Neuronal stem cell (in vitro differentiated cells): ENCODE measurements around the gene SEMA3E.

Experiments
- DNase-seq: peaks from one replicate; pipeline ENCODE4 v3.0.0-alpha.2; 2013; ENCODE audit warnings: low spot score
- H2AFZ ChIP-seq: one replicate; pipeline ENCODE4 v1.6.1; 2013; ENCODE audit warnings: mild to moderate bottlenecking, low read length, inconsistent platforms
- H2AK5ac ChIP-seq: 2 replicates; pipeline ENCODE4 v1.6.1; 2013; ENCODE audit warnings: low read depth, mild to moderate bottlenecking, inconsistent platforms, low read length, moderate library complexity, mixed read lengths
- H2BK120ac ChIP-seq: 2 replicates; pipeline ENCODE4 v1.6.1; 2013; ENCODE audit warnings: low read depth, mild to moderate bottlenecking, inconsistent platforms, low read length, moderate library complexity, mixed read lengths
- H2BK12ac ChIP-seq: one replicate; pipeline ENCODE4 v1.6.1; 2013; ENCODE audit warnings: low read length, inconsistent platforms
- H2BK15ac ChIP-seq: 2 replicates; pipeline ENCODE4 v1.6.1; 2013; ENCODE audit warnings: mild to moderate bottlenecking, low read length, inconsistent platforms, mixed read lengths
- H2BK5ac ChIP-seq: one replicate; pipeline ENCODE4 v1.6.1; 2013; ENCODE audit warnings: inconsistent platforms, mild to moderate bottlenecking, low read length, moderate library complexity
- H3K14ac ChIP-seq: one replicate; pipeline ENCODE4 v1.6.1; 2013; ENCODE audit warnings: low read length, inconsistent platforms
- H3K18ac ChIP-seq: 2 replicates; pipeline ENCODE4 v1.6.1; 2013; ENCODE audit warnings: low read length, inconsistent platforms
- H3K23ac ChIP-seq: 2 replicates; pipeline ENCODE4 v1.6.1; 2013; ENCODE audit warnings: low read depth, mild to moderate bottlenecking, mixed read lengths, low read length, inconsistent platforms; ENCODE audit not compliant: poor library complexity
- H3K27ac ChIP-seq: replicated peaks from 3 replicates; pipeline ENCODE4 v1.5.1; 2013; ENCODE audit warnings: low read length, inconsistent platforms
- H3K27me3 ChIP-seq, 3 experiments: 2 replicates each; pipeline ENCODE4 v1.6.1; 2013; ENCODE audit warnings: low read length in 3 of 3, mild to moderate bottlenecking in 2 of 3, inconsistent platforms in 1 of 3, low read depth in 1 of 3, mixed read lengths in 1 of 3, moderate library complexity in 1 of 3; ENCODE audit not compliant: control insufficient read depth in 3 of 3, insufficient read depth in 3 of 3
- H3K36me3 ChIP-seq, 2 donors: replicated peaks in 1 of 2; 2 replicates each; pipeline ENCODE4 v1.6.1; 2013; ENCODE audit warnings: low read length in 2 of 2; ENCODE audit not compliant: control insufficient read depth in 2 of 2, insufficient read depth in 2 of 2
- H3K4ac ChIP-seq: 2 replicates; pipeline ENCODE4 v1.6.1; 2013; ENCODE audit warnings: inconsistent platforms, mild to moderate bottlenecking, low read length, moderate library complexity
- H3K4me1 ChIP-seq, 2 donors: 1 replicate in 1 of 2; 2 replicates in 1 of 2; pipeline ENCODE4 v1.6.1; 2013; ENCODE audit warnings: low read length in 2 of 2, low read depth in 1 of 2; ENCODE audit not compliant: control insufficient read depth in 2 of 2, insufficient read depth in 1 of 2
- H3K4me2 ChIP-seq: one replicate; pipeline ENCODE4 v1.6.1; 2013; ENCODE audit warnings: mild to moderate bottlenecking, low read length, inconsistent platforms; ENCODE audit not compliant: insufficient read depth, poor library complexity, severe bottlenecking
- H3K4me3 ChIP-seq, 2 donors: 2 replicates each; pipeline ENCODE4 v1.5.1; 2013; ENCODE audit warnings: low read length in 2 of 2, mild to moderate bottlenecking in 2 of 2, inconsistent platforms in 1 of 2, moderate library complexity in 1 of 2
- H3K79me1 ChIP-seq: one replicate; pipeline ENCODE4 v1.6.1; 2013; ENCODE audit warnings: low read depth, mild to moderate bottlenecking, inconsistent platforms, low read length, moderate library complexity
- H3K9ac ChIP-seq: one replicate; pipeline ENCODE4 v1.6.1; 2013; ENCODE audit warnings: mild to moderate bottlenecking, low read depth, low read length, inconsistent platforms; ENCODE audit not compliant: poor library complexity
- H3K9me3 ChIP-seq, 2 donors: replicated peaks in 1 of 2; 2 replicates each; pipeline versions ENCODE3 to v1.6.1; 2013; ENCODE audit warnings: low read length in 2 of 2, mild to moderate bottlenecking in 2 of 2, inconsistent platforms in 1 of 2, low read depth in 1 of 2, mixed read lengths in 1 of 2, moderate library complexity in 1 of 2; ENCODE audit not compliant: control insufficient read depth in 2 of 2, insufficient read depth in 1 of 2
- H4K8ac ChIP-seq: one replicate; pipeline ENCODE4 v1.6.1; 2013; ENCODE audit warnings: low read depth, mild to moderate bottlenecking, inconsistent platforms, low read length, moderate library complexity
- H4K91ac ChIP-seq: one replicate; pipeline ENCODE4 v1.6.1; 2013; ENCODE audit warnings: low read length, low read depth, mild to moderate bottlenecking, inconsistent platforms; ENCODE audit not compliant: poor library complexity
- WGBS, 2 donors: extraction: QIAGEN DNeasy Blood & Tissue Kit; methylation state at CpG; one replicate each; pipeline ENCODE4 v1.1.7; 2013; ENCODE audit warnings: missing lambda C conversion rate in 2 of 2, mixed read lengths in 1 of 2; ENCODE audit not compliant: insufficient read length in 2 of 2, insufficient replicate concordance in 1 of 2; ENCODE audit errors: extremely low coverage in 2 of 2; 5-methylcytosine and 5-hydroxymethylcytosine counted together

Gene SEMA3E

DNA sequence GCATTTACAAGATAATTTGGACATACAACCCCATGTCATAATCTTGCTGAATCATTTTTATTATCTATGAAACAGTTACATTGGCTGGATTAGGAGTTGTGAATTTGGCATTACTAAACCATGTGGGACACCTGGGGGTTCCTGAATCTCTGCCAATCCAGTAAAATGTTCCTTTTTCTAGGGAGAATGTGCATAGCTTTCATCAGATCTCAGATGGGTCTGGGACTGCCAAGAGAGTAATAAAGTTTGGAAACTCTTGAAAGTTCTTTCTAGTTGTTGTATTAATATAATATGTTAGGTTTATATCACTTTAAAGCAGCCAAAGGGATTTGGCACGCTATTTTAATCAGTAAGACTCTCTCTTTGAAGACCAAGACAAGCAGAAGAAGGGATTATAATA lies 62.7 kb downstream of the SEMA3E start:
- Histone ChIP-seq H3K9ac (no peak overlapping the region), H3K4ac (no peak overlapping the region), H4K91ac (no peak overlapping the region), H3K4me3 (no peak overlapping the region), H3K4me2 (no peak overlapping the region), H2BK120ac (no peak overlapping the region), H2BK5ac (no peak overlapping the region), H2AFZ (no peak overlapping the region), H3K79me1 (no peaks in the 10 kb centered on the region), H2AK5ac (no peak overlapping the region), H3K27me3 (no peaks in the 10 kb centered on the region), H3K18ac (no peak overlapping the region), H3K9me3 (no peaks in the 10 kb centered on the region), H3K4me1 (no peaks in the 10 kb centered on the region), H2BK15ac (no peak overlapping the region), H3K36me3 (no peaks in the 10 kb centered on the region), H3K27ac (no peak overlapping the region), H2BK12ac (no peak overlapping the region), H4K8ac (no peak overlapping the region), H3K14ac (no peak overlapping the region), H3K23ac (no peak overlapping the region)
- DNase-seq, result no peak
- no CpG with 5 or more reads among the region's 1 CpG for WGBS, 2 donors

DNA sequence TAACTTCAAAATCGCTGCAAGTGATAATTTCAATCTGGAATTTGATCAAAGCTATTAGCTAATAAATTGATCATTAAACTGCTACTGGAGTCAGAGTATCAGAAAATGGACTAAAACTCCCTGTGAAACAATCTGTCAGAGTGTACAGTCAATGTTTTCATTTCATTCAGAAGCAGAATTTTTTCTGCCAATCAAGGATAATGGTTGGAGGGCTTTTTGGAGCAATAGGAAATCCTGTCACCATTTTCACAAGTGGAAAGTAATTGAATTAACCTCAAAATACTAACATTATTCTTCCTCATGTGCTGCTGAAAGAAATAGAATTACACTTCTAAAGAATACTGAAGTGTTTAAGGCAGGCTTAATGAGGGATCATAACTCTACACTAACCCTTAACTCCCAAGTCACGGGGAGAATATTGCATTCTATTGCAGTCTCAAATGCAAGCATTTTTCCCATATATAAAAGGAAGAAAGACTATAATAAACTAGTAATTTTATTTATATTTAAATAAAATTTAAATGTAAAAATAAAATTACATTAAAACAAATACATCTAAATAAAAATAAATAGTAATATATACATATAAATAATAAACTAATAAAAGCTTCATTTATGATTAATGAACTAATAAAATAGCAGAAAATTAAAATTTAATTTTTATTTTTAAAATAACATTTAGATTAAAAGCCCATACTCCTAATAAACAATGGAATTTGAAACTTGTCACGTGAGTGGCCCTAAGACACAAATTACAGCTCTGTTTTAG lies 67.1 kb downstream of the SEMA3E start:
- Histone ChIP-seq H2BK12ac (no peak overlapping the region), H3K27me3 (no peaks in the 10 kb centered on the region), H3K14ac (no peak overlapping the region), H2BK120ac (no peak overlapping the region), H3K18ac (no peak overlapping the region), H3K9me3 (no peaks in the 10 kb centered on the region), H3K23ac (no peak overlapping the region), H2AFZ (no peak overlapping the region), H2AK5ac (no peak overlapping the region), H3K4me2 (no peak overlapping the region), H4K8ac (no peak overlapping the region), H3K4me3 (no peak overlapping the region), H2BK15ac (no peak overlapping the region), H3K4me1 (no peaks in the 10 kb centered on the region), H4K91ac (no peak overlapping the region), H2BK5ac (no peak overlapping the region), H3K4ac (no peak overlapping the region), H3K27ac (no peak overlapping the region), H3K9ac (no peak overlapping the region), H3K79me1 (no peaks in the 10 kb centered on the region), H3K36me3 (no peaks in the 10 kb centered on the region)
- no peak for DNase-seq
- WGBS, 2 donors, result no CpG with 5 or more reads among the region's 3 CpGs

DNA sequence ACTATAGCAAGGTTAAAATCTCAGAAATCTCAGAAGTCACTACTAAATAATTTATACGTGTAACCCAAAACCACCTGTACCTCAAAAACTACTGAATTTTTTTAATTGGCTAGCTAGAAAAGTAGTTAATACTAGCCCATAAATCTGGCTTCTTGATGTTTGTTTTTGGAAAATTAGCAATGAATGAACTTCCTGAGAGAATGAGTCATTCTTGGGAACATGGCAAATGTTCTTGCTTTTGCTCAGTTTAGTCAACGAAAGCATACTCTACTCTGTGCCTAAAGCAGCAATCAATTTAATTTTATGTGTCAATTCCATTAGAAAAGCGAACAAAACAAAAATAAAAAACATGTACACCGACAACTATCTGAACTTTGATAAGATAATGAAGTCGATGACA lies 69.2 kb downstream of the SEMA3E start:
- H4K91ac ChIP-seq, result no peak overlapping the region
- H3K79me1 ChIP-seq, result no peaks in the 10 kb centered on the region
- no peak overlapping the region for H3K18ac ChIP-seq
- H3K4me2 ChIP-seq, result no peak overlapping the region
- H3K4ac ChIP-seq, result no peak overlapping the region
- no peaks in the 10 kb centered on the region for H3K27me3 ChIP-seq
- no peaks in the 10 kb centered on the region for H3K36me3 ChIP-seq
- no peak overlapping the region for H3K23ac ChIP-seq
- no peak overlapping the region for H3K14ac ChIP-seq
- H2AK5ac ChIP-seq, result no peak overlapping the region
- no peak overlapping the region for H3K4me3 ChIP-seq
- H2BK120ac ChIP-seq, result no peak overlapping the region
- H3K27ac ChIP-seq, result no peak overlapping the region
- no peaks in the 10 kb centered on the region for H3K4me1 ChIP-seq
- H3K9me3 ChIP-seq, result no peaks in the 10 kb centered on the region
- H2BK15ac ChIP-seq, result no peak overlapping the region
- no peak overlapping the region for H2BK12ac ChIP-seq
- no peak for DNase-seq
- H3K9ac ChIP-seq, result no peak overlapping the region
- H4K8ac ChIP-seq, result no peak overlapping the region
- no peak overlapping the region for H2BK5ac ChIP-seq
- no peak overlapping the region for H2AFZ ChIP-seq
- WGBS, 2 donors, result no CpG with 5 or more reads among the region's 5 CpGs

DNA sequence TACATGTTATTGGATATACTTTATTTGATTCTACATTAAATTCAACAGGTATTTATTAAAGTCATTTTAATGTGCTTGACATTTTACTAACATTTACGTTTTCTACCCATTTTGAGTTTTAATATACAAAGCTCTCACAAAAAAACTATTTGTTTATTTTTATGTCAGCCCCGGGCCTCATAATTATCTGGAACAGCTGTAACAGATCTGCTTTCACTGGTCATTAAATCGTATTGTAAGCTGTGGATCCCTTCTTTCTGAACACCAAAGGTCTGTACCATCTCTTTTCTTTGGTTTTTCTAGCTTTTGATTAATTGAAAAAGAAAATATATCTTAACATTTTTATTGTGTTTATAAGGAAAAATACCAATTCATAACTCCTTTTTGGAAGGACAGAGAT lies 73.5 kb downstream of the SEMA3E start:
- no peak overlapping the region for H3K4me3 ChIP-seq
- H4K8ac ChIP-seq, result no peak overlapping the region
- H2BK120ac ChIP-seq, result no peak overlapping the region
- H2BK12ac ChIP-seq, result no peak overlapping the region
- H3K14ac ChIP-seq, result no peak overlapping the region
- no peak overlapping the region for H3K4ac ChIP-seq
- no peak overlapping the region for H2AFZ ChIP-seq
- H3K27ac ChIP-seq, result no peak overlapping the region
- no peak overlapping the region for H3K9ac ChIP-seq
- H4K91ac ChIP-seq, result no peak overlapping the region
- no peak overlapping the region for H3K23ac ChIP-seq
- no CpG with 5 or more reads among the region's 3 CpGs for WGBS, 2 donors
- DNase-seq, result no peak
- H3K4me1 ChIP-seq, result no peaks in the 10 kb centered on the region
- no peaks in the 10 kb centered on the region for H3K36me3 ChIP-seq
- no peak overlapping the region for H3K18ac ChIP-seq
- no peaks in the 10 kb centered on the region for H3K27me3 ChIP-seq
- no peak overlapping the region for H3K4me2 ChIP-seq
- H3K79me1 ChIP-seq, result no peaks in the 10 kb centered on the region
- H2BK15ac ChIP-seq, result no peak overlapping the region
- no peak overlapping the region for H2BK5ac ChIP-seq
- H3K9me3 ChIP-seq, result no peaks in the 10 kb centered on the region
- no peak overlapping the region for H2AK5ac ChIP-seq
